CD4-positive, CD25-positive, alpha-beta regulatory T cell (primary cell): ENCODE results near the gene RAD51D. TPM values are rescaled to one million over a fixed set of nuclear protein-coding genes. Genes with fewer than 3 reads are reported as not detected.

Source experiments
- ATAC-seq, 2 donors: fragments of 150-1000 bp; cut with Tn5 transposase; one replicate each; pipeline ENCODE4 v1.10.0; 2021; ENCODE audit warnings: low read depth in 2 of 2, moderate number of reproducible peaks in 2 of 2, moderate library complexity in 1 of 2
- DNase-seq, 3 donors: peaks; one replicate each; pipeline versions ENCODE4 v3.0.0 to v3.0.0-alpha.2; 2012 to 2022; ENCODE audit warnings: mixed read lengths in 1 of 3
- H3K27ac ChIP-seq: one replicate; pipeline ENCODE4 v1.7.0; 2013; ENCODE audit warnings: mild to moderate bottlenecking, low read length; ENCODE audit not compliant: insufficient read depth, poor library complexity, severe bottlenecking
- H3K27me3 ChIP-seq: one replicate; pipeline ENCODE4 v1.7.0; 2013; ENCODE audit warnings: low read length; ENCODE audit not compliant: control insufficient read depth, insufficient read depth
- H3K36me3 ChIP-seq: one replicate; pipeline ENCODE4 v1.7.0; 2013; ENCODE audit warnings: mild to moderate bottlenecking, low read length, moderate library complexity; ENCODE audit not compliant: control insufficient read depth, insufficient read depth
- H3K4me1 ChIP-seq: 2 replicates; pipeline ENCODE4 v1.7.0; 2013; ENCODE audit warnings: mild to moderate bottlenecking, low read length; ENCODE audit not compliant: insufficient read depth, control insufficient read depth, poor library complexity, severe bottlenecking
- H3K4me3 ChIP-seq: one replicate; pipeline ENCODE4 v1.7.0; 2013; ENCODE audit warnings: low read depth, mild to moderate bottlenecking, low read length, moderate library complexity
- H3K9me3 ChIP-seq, 2 experiments: 1 replicate in 1 of 2; 2 replicates in 1 of 2; pipeline ENCODE4 v1.7.0; 2013; ENCODE audit warnings: low read length in 2 of 2, mild to moderate bottlenecking in 1 of 2, moderate library complexity in 1 of 2; ENCODE audit not compliant: control insufficient read depth in 2 of 2
- H3K27ac Mint-ChIP-seq, 3 donors: one replicate each; pipeline ENCODE4 v1.8.0; 2020 to 2022; ENCODE audit warnings: mild to moderate bottlenecking in 3 of 3, mixed read lengths in 3 of 3, moderate library complexity in 2 of 3
- H3K27me3 Mint-ChIP-seq: one replicate; pipeline ENCODE4 v1.8.0; 2022; ENCODE audit warnings: mild to moderate bottlenecking, mixed read lengths
- H3K36me3 Mint-ChIP-seq: one replicate; pipeline ENCODE4 v1.8.0; 2020; ENCODE audit warnings: mixed read lengths
- H3K4me1 Mint-ChIP-seq, 4 donors: one replicate each; pipeline ENCODE4 v1.8.0; 2020 to 2022; ENCODE audit warnings: mixed read lengths in 4 of 4, mild to moderate bottlenecking in 1 of 4
- H3K4me3 Mint-ChIP-seq, 4 donors: one replicate each; pipeline ENCODE4 v1.8.0; 2020 to 2022; ENCODE audit warnings: mild to moderate bottlenecking in 4 of 4, mixed read lengths in 4 of 4, moderate library complexity in 3 of 4
- H3K9me3 Mint-ChIP-seq, 7 donors: one replicate each; pipeline ENCODE4 v1.8.0; 2020 to 2022; ENCODE audit warnings: mixed read lengths in 7 of 7, mild to moderate bottlenecking in 3 of 7, moderate library complexity in 2 of 7
- polyA plus RNA-seq, 4 donors: library from polyadenylated mRNA; unstranded; fragments of 300-500 nt; fragmentation: Illumina TruSeq; gene quantifications; one replicate each; pipeline ENCODE4 v1.2.3, GENCODE V29; 2021
- total RNA-seq: library from RNA; stranded (reverse); gene quantifications from one replicate; pipeline ENCODE4 v1.2.3, GENCODE V29; 2022

The RAD51D gene
- total and polyA plus RNA-seq, 5 donors from 2014 or later, result 7.0 to 11.7 (median 11.0) TPM

DNA sequence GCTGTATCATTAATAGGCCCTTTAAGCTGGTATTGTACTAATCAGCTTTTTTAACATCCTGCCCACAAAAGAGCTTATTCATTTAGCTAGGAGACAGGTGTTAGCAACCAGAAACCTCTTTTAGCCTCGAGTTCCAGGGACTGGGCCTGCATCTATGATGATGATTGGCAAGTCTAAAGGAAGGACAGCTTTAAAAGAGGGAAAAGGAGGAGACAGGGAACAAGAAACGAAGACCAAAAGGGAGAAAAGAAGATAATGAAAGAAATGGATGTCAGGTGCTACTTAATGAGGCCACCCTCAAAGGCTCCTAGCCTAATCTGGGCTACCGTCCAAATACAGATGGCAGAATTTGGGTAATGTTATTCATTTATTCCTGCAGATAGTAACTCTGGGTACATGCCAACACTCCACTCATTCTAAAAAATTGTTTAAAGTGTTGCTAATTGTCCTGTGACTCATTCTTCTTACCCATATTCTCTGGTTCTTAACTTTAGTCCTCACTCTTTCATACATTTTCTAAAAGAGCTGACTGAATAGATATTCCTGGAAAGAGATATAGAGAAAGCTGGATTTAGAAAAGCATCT lies 37.5 kb downstream of the RAD51D start:
- H3K4me1 ChIP-seq, result peaks cover 89% of the 10 kb centered on the region
- H3K4me3 Mint-ChIP-seq, result peak overlapping the region; percentile 79 to 94 (median 86)
- H3K4me3 ChIP-seq, result peak overlapping the region; percentile 75
- peak; percentile 68 to 71 for ATAC-seq
- no peaks in the 10 kb centered on the region for H3K27me3 ChIP-seq
- no peaks in the 10 kb centered on the region for H3K36me3 Mint-ChIP-seq
- peak overlapping the region; percentile 77 for H3K27ac ChIP-seq
- peak in 2 of 3 donors; percentile 37 to 72 for DNase-seq
- no peaks in the 10 kb centered on the region for H3K27me3 Mint-ChIP-seq
- no peaks in the 10 kb centered on the region for H3K9me3 Mint-ChIP-seq
- H3K27ac Mint-ChIP-seq, result peak overlapping the region; percentile 33 to 97 (median 88)
- peaks cover 62 to 92% (median 76%) of the 10 kb centered on the region in 4 donors for H3K4me1 Mint-ChIP-seq
- no peaks in the 10 kb centered on the region for H3K9me3 ChIP-seq
- H3K36me3 ChIP-seq, result no peaks in the 10 kb centered on the region

DNA sequence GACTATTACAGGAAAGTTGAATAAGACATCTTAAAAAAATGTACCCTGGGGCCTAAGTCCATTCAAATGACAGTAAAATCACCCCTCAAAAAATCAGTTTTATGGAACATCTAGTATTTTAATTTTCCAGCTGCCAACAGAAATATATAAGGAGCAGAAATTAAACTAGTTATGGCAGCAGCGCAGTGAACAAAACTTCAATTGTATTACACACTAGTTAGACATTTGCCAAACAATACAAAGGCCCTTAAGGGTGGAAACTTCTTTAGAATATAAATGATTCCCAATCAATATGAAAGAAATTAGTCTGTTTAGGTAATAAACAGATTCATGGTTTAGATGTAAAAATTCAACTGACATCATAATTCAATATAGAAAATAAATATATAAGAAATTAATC lies 38.0 kb downstream of the RAD51D start:
- Histone ChIP-seq H3K4me3 (peak overlapping the region; percentile 75), H3K36me3 (no peaks in the 10 kb centered on the region), H3K27ac (peak overlapping the region; percentile 77), H3K4me1 (peaks cover 86% of the 10 kb centered on the region), H3K9me3 (no peaks in the 10 kb centered on the region), H3K27me3 (no peaks in the 10 kb centered on the region)
- H3K27ac Mint-ChIP-seq, result peak overlapping the region in 1 of 3 donors; percentile 72
- no peaks in the 10 kb centered on the region for H3K36me3 Mint-ChIP-seq
- H3K4me3 Mint-ChIP-seq, result peak overlapping the region in 2 of 4 donors; percentile 12 to 79
- peaks cover 60 to 91% (median 73%) of the 10 kb centered on the region in 4 donors for H3K4me1 Mint-ChIP-seq
- DNase-seq, result no peak
- ATAC-seq, result no peak
- H3K27me3 Mint-ChIP-seq, result no peaks in the 10 kb centered on the region
- no peaks in the 10 kb centered on the region for H3K9me3 Mint-ChIP-seq

GRCh38 chr17:35080536-35080935 lies 39.1 kb downstream of the RAD51D start:
- Histone ChIP-seq H3K27ac (peak overlapping the region; percentile 77), H3K36me3 (no peaks in the 10 kb centered on the region), H3K4me1 (peaks cover 78% of the 10 kb centered on the region), H3K9me3 (no peaks in the 10 kb centered on the region), H3K27me3 (no peaks in the 10 kb centered on the region), H3K4me3 (peak overlapping the region; percentile 75)
- ATAC-seq (peak in 1 of 2 donors; percentile 60), DNase-seq (peak in 1 of 3 donors; percentile 79)
- Mint-ChIP-seq H3K4me3 (peak overlapping the region; percentile 12 to 79 (median 54)), H3K36me3 (peaks cover 2% of the 10 kb centered on the region), H3K4me1 (peaks cover 50 to 83% (median 65%) of the 10 kb centered on the region in 4 donors), H3K27ac (peak overlapping the region; percentile 27 to 84 (median 72)), H3K27me3 (no peaks in the 10 kb centered on the region), H3K9me3 (no peaks in the 10 kb centered on the region)

DNA sequence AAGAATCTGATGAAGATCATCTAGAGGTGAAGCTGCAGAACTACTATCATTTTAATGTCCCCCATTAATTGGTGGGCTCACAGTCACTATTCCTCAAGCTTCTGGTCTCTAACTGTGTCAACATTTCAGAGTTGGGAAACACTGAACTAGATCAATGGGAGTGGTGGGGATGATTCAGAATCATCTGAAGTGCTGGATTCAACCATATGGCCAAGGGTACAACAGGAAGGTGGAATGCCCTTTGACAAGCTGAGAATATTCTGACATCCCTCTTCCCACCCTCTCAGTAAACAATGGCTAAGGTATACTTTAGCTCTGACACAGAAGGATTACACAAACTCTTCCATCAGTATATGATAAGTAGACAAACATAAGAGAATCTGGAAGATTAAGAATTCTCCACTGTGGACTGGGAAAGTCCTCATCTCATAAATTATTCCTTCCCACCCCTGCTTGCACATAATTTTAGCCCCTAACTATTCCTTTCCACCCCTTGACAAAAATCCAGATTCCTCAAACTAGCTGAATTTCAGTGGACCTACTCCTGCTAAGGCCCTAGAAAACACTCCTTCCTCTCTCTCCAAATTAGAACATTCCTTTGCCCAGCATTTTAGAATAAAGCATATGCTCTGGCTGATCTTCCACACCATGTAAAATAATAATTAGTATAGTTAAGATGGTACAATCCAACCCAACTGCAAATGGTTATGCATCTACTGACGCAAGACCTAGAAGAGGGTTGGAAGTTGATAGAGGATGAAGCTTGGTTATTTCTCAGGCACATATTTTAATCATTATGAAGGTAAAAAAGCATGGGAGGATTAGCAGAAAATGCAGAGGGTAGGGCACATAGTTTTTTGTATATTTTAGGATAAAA lies 39.9 kb downstream of the RAD51D start:
- peaks cover 48 to 83% (median 67%) of the 10 kb centered on the region in 4 donors for H3K4me1 Mint-ChIP-seq
- Histone ChIP-seq H3K9me3 (no peaks in the 10 kb centered on the region), H3K27ac (peak overlapping the region; percentile 77), H3K36me3 (no peaks in the 10 kb centered on the region), H3K4me3 (peak overlapping the region; percentile 75), H3K27me3 (no peaks in the 10 kb centered on the region), H3K4me1 (peaks cover 78% of the 10 kb centered on the region)
- no peak for ATAC-seq
- peaks cover 3% of the 10 kb centered on the region for H3K36me3 Mint-ChIP-seq
- peak overlapping the region; percentile 27 to 84 (median 72) for H3K27ac Mint-ChIP-seq
- DNase-seq, result no peak
- peak overlapping the region; percentile 12 to 79 (median 54) for H3K4me3 Mint-ChIP-seq
- no peaks in the 10 kb centered on the region for H3K27me3 Mint-ChIP-seq
- no peaks in the 10 kb centered on the region for H3K9me3 Mint-ChIP-seq

DNA sequence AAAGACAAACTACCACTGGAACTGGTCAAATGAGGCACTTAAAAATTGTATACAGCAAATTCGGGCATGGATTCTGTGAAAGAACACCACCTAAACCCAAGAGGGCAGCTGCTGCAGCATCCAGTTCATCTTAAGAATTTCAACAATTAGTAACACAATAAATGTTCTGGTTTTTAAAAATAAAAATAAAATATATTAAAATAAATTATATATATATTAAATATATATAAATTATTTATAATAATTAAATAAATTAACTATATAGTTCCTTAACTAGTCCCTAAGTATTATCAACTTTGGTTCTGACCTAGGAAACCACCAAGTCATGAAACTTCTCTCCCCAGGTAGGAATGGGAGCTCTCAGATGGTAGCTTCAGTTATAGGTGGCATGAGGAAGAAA lies 42.8 kb downstream of the RAD51D start:
- Histone ChIP-seq H3K4me1 (peaks cover 78% of the 10 kb centered on the region), H3K9me3 (no peaks in the 10 kb centered on the region), H3K4me3 (no peak overlapping the region), H3K27me3 (no peaks in the 10 kb centered on the region), H3K27ac (no peak overlapping the region), H3K36me3 (no peaks in the 10 kb centered on the region)
- peaks cover 56 to 84% (median 75%) of the 10 kb centered on the region in 4 donors for H3K4me1 Mint-ChIP-seq
- no peaks in the 10 kb centered on the region for H3K27me3 Mint-ChIP-seq
- peak overlapping the region in 1 of 4 donors; percentile 57 for H3K4me3 Mint-ChIP-seq
- DNase-seq, result no peak
- no peak for ATAC-seq
- no peaks in the 10 kb centered on the region for H3K9me3 Mint-ChIP-seq
- peaks cover 3% of the 10 kb centered on the region for H3K36me3 Mint-ChIP-seq
- H3K27ac Mint-ChIP-seq, result no peak overlapping the region

DNA sequence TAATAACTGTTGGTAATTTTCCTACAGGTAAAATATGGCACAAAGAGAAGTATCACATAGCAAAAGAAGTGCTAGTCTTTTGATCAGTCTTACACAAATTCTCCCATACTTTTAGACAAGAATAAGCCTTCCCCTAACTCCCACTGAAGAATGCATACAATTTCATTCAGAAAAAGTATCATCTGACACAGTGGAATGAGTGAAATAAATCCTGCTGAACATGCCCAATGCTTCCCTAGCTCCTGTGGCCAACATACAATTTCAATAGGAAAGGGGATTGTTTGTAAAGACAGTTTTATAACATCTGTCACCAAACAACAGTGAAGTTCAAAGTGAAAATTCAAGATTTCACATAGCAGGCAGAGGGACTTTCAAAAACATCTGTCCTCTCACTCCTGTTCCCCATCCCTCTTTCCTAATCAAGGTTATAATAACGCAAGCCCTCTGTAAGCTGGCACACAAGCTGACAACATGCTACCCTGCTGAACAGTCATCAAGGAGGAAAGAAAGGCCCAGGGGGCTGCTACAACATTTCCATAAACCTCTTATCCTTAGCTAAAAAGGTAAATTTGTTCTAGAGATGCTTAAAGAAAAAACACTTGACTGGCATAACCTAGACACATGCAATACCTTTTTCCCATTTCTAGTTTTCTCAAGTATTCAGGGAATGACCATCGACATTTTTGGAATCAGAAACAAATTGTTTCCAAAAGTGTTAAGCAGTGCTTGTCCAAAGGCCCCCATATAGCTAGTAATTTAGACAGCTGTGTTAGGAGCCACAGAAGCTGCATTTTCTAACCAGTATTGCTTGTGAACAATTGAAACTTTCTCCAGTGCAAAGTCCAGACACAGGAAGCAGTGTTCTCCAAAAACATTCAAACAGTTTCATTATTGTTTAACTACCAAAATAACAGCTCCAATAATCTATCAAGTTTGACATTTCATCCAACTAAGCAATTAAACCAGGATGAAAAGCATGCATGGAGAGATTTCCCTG lies 44.7 kb downstream of the RAD51D start:
- Histone ChIP-seq H3K9me3 (no peaks in the 10 kb centered on the region), H3K27ac (peak overlapping the region; percentile 53), H3K36me3 (no peaks in the 10 kb centered on the region), H3K4me3 (peak overlapping the region; percentile 60), H3K27me3 (no peaks in the 10 kb centered on the region), H3K4me1 (peaks cover 69% of the 10 kb centered on the region)
- ATAC-seq (no peak), DNase-seq (no peak)
- Mint-ChIP-seq H3K27ac (peak overlapping the region; percentile 34 to 83 (median 70)), H3K9me3 (no peaks in the 10 kb centered on the region), H3K27me3 (no peaks in the 10 kb centered on the region), H3K4me1 (peaks cover 41 to 79% (median 63%) of the 10 kb centered on the region in 4 donors), H3K36me3 (peaks cover 8% of the 10 kb centered on the region), H3K4me3 (peak overlapping the region; percentile 71 to 75 (median 73))
